Adipose tissue (tissue), 3 donors: ENCODE measurements around the gene NOTCH1. TPM values are rescaled to one million over a fixed set of nuclear protein-coding genes. Genes with fewer than 3 reads are reported as not detected.
A peak's percentile ranks its signal among the peaks of the same experiment; 100 is the strongest.

ENCODE experiments used
- H3K27ac ChIP-seq: one replicate; pipeline ENCODE4 v1.5.1; 2013; ENCODE audit warnings: low read depth, low read length
- WGBS, 3 donors: extraction: QIAGEN DNeasy Blood & Tissue Kit; methylation state at CpG; one replicate each; pipeline ENCODE4 v1.1.7; 2013; 5-methylcytosine and 5-hydroxymethylcytosine counted together
- polyA plus RNA-seq, 3 donors: library from polyadenylated mRNA; stranded (reverse); fragments of 200-250 nt; gene quantifications; one replicate each; pipeline ENCODE4 v1.2.3, GENCODE V29; 2013
- donor health status: healthy with polysubstance abuse.
- donor health status: Bipolar disorder and iron deficiency.
- donor health status: healthy.

NOTCH1 gene
- 10 to 100 TPM; 10.4 to 35.7 (median 25.0) TPM for polyA plus RNA-seq

GRCh38 chr9:136545965-136546696 is at the start of gene NOTCH1:
NOTCH1 (minus strand) TSS chr9:136546048; CDS start chr9:136545786, 262 bp downstream.
- 0% methylated on average over 60 to 92 of the region's 94 CpGs for WGBS, 3 donors
- peak within 1 kb of the TSS; percentile 71 for H3K27ac ChIP-seq

- no peak overlapping the region for H3K27ac ChIP-seq
- WGBS, 3 donors: 91 to 92% (median 92%) methylated on average over 14 of the region's 14 CpGs
Measured at GRCh38 chr9:136594492-136594891, 48.6 kb upstream of the NOTCH1 start.

GRCh38 chr9:136593581-136593980 is 47.7 kb upstream of the NOTCH1 start:
- H3K27ac ChIP-seq: no peak overlapping the region
- 76 to 79% (median 77%) methylated on average over 8 of the region's 8 CpGs for WGBS, 3 donors

GRCh38 chr9:136592666-136593065 is 46.8 kb upstream of the NOTCH1 start:
- WGBS, 3 donors: 71 to 95% (median 91%) methylated on average over 12 to 13 of the region's 13 CpGs
- H3K27ac ChIP-seq: no peak overlapping the region

- WGBS, 3 donors: 72 to 83% (median 78%) methylated on average over 26 of the region's 26 CpGs
- no peak overlapping the region for H3K27ac ChIP-seq
Measured at GRCh38 chr9:136590821-136591752, 45.2 kb upstream of the NOTCH1 start.

GRCh38 chr9:136589766-136590763 is 44.2 kb upstream of the NOTCH1 start:
- 67 to 79% (median 79%) methylated on average over 29 of the region's 29 CpGs for WGBS, 3 donors
- no peak overlapping the region for H3K27ac ChIP-seq

- 61 to 78% (median 63%) methylated on average over 21 of the region's 21 CpGs for WGBS, 3 donors
- H3K27ac ChIP-seq: no peak overlapping the region
Measured at GRCh38 chr9:136588663-136589464, 43.0 kb upstream of the NOTCH1 start.

- H3K27ac ChIP-seq: no peak overlapping the region
- WGBS, 3 donors: 12 to 35% (median 14%) methylated on average over 18 to 22 of the region's 22 CpGs
Measured at GRCh38 chr9:136587944-136588662, 42.3 kb upstream of the NOTCH1 start.

- H3K27ac ChIP-seq: no peak overlapping the region
- WGBS, 3 donors: 14 to 29% (median 14%) methylated on average over 29 to 33 of the region's 33 CpGs
Measured at GRCh38 chr9:136587145-136587943, 41.5 kb upstream of the NOTCH1 start.

GRCh38 chr9:136586391-136586953 is 40.6 kb upstream of the NOTCH1 start:
- 78 to 85% (median 78%) methylated on average over 21 of the region's 21 CpGs for WGBS, 3 donors
- no peak overlapping the region for H3K27ac ChIP-seq

- H3K27ac ChIP-seq: no peak overlapping the region
- 84 to 91% (median 88%) methylated on average over 15 to 16 of the region's 16 CpGs for WGBS, 3 donors
Measured at GRCh38 chr9:136585531-136586120, 39.8 kb upstream of the NOTCH1 start.

GRCh38 chr9:136584934-136585333 is 39.1 kb upstream of the NOTCH1 start:
- H3K27ac ChIP-seq: no peak overlapping the region
- WGBS, 3 donors: 53 to 57% (median 53%) methylated on average over 8 to 10 of the region's 10 CpGs

GRCh38 chr9:136584401-136584932 is 38.6 kb upstream of the NOTCH1 start:
- 63 to 64% (median 64%) methylated on average over 21 to 23 of the region's 23 CpGs for WGBS, 3 donors
- no peak overlapping the region for H3K27ac ChIP-seq

- 91 to 96% (median 91%) methylated on average over 11 of the region's 11 CpGs for WGBS, 3 donors
- no peak overlapping the region for H3K27ac ChIP-seq
Measured at GRCh38 chr9:136582977-136583735, 37.3 kb upstream of the NOTCH1 start.
